PFSK-1 (cell line): ENCODE measurements around the gene CHRM3. TPM values are rescaled to one million over a fixed set of nuclear protein-coding genes. Genes with fewer than 3 reads are reported as not detected.

Experiments
- FOXP2 ChIP-seq: optimal IDR thresholded peaks from 2 replicates; pipeline ENCODE3; 2011; ENCODE audit warnings: borderline replicate concordance, control low read depth, inconsistent platforms; ENCODE audit not compliant: insufficient read depth; ENCODE audit errors: extremely low read length, extremely low read depth
- POLR2AphosphoS5 ChIP-seq: IDR thresholded peaks from 2 replicates; pipeline ENCODE4 v1.6.1; 2012; ENCODE audit warnings: low read depth, mild to moderate bottlenecking, control low read depth, low read length, moderate library complexity
- SIN3A ChIP-seq: IDR thresholded peaks from 2 replicates; pipeline ENCODE4 v1.6.1; 2012; ENCODE audit warnings: mild to moderate bottlenecking, low read length, moderate library complexity, borderline replicate concordance; ENCODE audit not compliant: insufficient read depth
- TAF1 ChIP-seq: IDR thresholded peaks from 2 replicates; pipeline ENCODE4 v1.6.1; 2012; ENCODE audit warnings: low read length, control low read depth, borderline replicate concordance; ENCODE audit not compliant: insufficient read depth
- polyA plus RNA-seq: library from polyadenylated mRNA; unstranded; fragments of >200 nt; gene quantifications from one replicate; pipeline ENCODE4 v1.2.1, GENCODE V29; 2012; ENCODE audit warnings: low read depth, missing spikeins; ENCODE audit not compliant: insufficient read length
- TF ChIP-seq, protein P1 (sequence below), 2 experiments: IDR thresholded peaks; 2 replicates each; pipeline versions ENCODE4 v1.6.1 to v1.8.0; 2011 to 2012; ENCODE audit warnings: low read depth in 2 of 2, low read length in 2 of 2, control low read depth in 1 of 2, inconsistent platforms in 1 of 2, mild to moderate bottlenecking in 1 of 2, moderate library complexity in 1 of 2; ENCODE audit not compliant: insufficient read depth in 1 of 2

CHRM3 gene
- 1.5 TPM for polyA plus RNA-seq

DNA sequence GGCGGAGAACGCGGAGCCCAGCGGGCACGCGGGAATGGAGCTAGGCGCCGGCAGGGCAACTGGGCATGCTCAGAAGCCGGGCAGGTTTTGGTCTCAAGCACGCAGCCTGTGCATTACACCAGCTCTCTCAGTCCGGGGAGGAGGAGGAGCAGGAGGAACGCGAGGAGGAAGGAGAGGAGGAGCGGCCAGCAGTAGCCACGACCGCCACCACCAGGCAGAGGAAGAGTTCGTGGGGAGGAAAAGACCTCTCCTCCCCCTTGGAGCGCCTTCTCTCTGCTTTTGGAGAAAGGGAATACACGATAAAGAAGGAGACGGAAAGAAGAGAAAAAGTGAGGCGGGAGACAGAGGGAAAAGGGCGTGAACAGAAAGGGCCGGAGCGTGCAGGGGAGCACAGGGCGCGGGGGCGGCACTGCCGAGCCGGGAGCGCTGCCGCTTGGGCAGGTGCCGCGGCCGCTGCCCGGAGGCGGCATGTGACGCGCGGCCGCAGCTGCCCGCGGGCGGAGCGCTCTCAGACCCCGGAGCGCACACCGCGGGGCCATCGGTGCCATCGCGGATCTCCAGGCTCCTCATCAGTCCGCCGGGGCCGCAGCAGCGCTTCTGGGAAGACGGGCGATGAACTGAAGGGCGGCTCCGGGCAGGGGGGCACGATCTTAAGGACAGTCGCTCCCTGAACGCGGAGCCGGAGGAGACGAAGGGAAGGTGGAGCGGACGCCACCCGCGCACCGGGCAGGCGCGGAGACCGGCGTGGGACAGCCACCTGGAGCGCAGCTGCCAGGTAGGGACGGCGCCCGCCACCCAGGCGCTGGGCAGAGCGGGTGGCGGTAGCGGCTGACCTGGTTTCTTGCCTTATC, at the start of gene CHRM3:
Gene CHRM3, plus strand, starts transcription at position 116 of the 851 bp plus-strand sequence. CDS start 520,884 bp downstream, outside the sequence.
- TF ChIP-seq, protein P1, sequence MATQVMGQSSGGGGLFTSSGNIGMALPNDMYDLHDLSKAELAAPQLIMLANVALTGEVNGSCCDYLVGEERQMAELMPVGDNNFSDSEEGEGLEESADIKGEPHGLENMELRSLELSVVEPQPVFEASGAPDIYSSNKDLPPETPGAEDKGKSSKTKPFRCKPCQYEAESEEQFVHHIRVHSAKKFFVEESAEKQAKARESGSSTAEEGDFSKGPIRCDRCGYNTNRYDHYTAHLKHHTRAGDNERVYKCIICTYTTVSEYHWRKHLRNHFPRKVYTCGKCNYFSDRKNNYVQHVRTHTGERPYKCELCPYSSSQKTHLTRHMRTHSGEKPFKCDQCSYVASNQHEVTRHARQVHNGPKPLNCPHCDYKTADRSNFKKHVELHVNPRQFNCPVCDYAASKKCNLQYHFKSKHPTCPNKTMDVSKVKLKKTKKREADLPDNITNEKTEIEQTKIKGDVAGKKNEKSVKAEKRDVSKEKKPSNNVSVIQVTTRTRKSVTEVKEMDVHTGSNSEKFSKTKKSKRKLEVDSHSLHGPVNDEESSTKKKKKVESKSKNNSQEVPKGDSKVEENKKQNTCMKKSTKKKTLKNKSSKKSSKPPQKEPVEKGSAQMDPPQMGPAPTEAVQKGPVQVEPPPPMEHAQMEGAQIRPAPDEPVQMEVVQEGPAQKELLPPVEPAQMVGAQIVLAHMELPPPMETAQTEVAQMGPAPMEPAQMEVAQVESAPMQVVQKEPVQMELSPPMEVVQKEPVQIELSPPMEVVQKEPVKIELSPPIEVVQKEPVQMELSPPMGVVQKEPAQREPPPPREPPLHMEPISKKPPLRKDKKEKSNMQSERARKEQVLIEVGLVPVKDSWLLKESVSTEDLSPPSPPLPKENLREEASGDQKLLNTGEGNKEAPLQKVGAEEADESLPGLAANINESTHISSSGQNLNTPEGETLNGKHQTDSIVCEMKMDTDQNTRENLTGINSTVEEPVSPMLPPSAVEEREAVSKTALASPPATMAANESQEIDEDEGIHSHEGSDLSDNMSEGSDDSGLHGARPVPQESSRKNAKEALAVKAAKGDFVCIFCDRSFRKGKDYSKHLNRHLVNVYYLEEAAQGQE (IDR thresholded peaks at IDR 0.05; ENCODE audit: insufficient read depth in 1 of 2, low read depth in 2 of 2, low read length in 2 of 2), result no peak
- no peak for TF ChIP-seq FOXP2
- no peak for TF ChIP-seq POLR2AphosphoS5
- no peak for TF ChIP-seq TAF1
- no peak for TF ChIP-seq SIN3A

DNA sequence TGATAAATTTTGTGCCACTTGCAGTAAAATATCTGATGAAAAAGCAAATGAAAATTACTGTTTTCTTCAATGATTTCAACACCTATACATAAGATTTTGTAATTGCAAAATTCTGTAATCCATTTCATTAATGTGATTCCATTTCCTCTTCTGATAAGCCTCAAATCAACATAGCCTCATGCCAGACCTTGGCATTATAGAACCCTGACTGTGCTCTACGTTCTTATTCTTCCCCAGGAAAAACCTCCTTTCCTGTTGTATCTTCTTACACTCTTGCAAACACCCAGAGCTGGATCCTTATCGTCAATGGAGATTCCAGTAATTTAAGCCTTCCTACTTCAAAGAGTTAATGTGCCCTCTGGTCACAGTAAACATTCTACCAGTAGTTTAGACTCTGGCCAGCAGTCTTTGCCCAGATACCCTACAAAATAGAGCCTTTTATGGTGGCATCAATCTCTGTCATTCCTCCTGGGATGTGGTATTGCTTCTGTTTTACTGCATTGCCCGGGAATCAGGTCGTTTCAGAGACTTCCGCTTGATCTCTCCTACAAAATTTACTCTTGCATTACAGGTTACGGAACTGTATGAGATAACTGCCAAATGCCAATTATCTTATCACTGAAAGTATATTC, 48.5 kb upstream of the CHRM3 start:
- TF ChIP-seq FOXP2, result no peak
- TF ChIP-seq SIN3A, result no peak
- TF ChIP-seq, protein P1 (IDR thresholded peaks at IDR 0.05; ENCODE audit: insufficient read depth in 1 of 2, low read depth in 2 of 2, low read length in 2 of 2), result no peak
- no peak for TF ChIP-seq TAF1
- no peak for TF ChIP-seq POLR2AphosphoS5

DNA sequence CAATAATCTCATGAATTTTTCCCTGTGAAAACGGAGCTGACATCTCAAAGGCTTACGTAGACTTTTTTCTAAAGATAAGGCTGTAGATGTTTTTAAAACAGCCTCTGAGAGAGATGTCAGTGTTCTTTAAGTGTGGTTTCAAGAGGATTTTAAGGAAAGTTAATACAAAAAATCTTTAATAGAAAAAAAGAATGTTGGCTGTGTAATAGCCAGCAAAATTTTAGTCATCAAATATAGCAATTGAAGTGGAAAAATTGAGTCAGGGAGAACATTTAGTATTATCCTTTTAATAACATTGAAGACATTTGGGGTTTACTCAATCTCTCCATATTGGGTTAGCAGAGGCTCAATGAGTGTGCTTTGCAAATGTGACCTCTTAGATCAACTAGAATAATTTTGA, 38.6 kb upstream of the CHRM3 start:
- TF ChIP-seq, protein P1 (IDR thresholded peaks at IDR 0.05; ENCODE audit: insufficient read depth in 1 of 2, low read depth in 2 of 2, low read length in 2 of 2), result no peak
- TF ChIP-seq TAF1, result no peak
- TF ChIP-seq POLR2AphosphoS5, result no peak
- no peak for TF ChIP-seq FOXP2
- TF ChIP-seq SIN3A, result no peak

DNA sequence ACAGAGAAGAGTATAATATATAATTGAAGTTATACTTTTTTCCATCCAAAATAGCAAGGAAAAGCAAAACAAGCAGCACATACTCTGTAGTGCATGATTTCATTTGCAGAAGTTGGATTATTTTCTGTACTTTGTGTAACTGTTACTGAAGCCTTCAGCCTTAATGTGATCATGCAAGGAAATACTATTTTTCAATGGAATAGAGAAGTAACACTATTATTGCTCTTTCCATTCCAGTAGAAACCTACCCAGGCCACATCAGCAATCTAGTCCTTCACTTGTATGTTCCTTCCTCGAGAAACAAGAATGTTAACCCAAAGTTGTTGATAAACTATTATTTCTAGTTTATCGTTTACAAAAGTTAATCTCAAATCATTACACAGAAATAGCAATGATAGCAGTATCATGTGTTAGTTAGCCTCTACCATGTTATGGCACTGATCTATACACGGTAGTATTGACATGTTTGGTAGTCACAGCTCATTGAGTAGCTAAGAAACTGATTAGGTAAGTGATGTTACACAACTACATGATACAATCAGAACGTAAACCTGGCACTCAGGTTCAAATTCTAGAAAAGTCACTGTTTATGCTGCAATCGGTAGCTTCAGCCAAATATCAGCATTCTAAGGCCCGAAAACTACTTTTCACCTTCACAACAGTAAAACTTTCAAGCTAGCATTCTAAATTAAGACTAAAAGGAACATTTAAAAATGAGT, 37.6 kb upstream of the CHRM3 start:
- TF ChIP-seq, protein P1 (IDR thresholded peaks at IDR 0.05; ENCODE audit: insufficient read depth in 1 of 2, low read depth in 2 of 2, low read length in 2 of 2), result no peak
- TF ChIP-seq FOXP2 (no peak), TAF1 (no peak), SIN3A (no peak), POLR2AphosphoS5 (no peak)
